HG03039 (cell line): ENCODE measurements around the gene FBXL17.

Source experiments
- ATAC-seq: cut with Tn5 transposase; IDR thresholded peaks from one replicate; pipeline ENCODE4 v1.9.1; 2021; ENCODE audit warnings: mild to moderate bottlenecking, moderate library complexity; ENCODE audit not compliant: unreplicated experiment

The FBXL17 gene

GRCh38 chr5:108375768-108376167, 6.1 kb downstream of the FBXL17 start:
- ATAC-seq = no peak

- no peak for ATAC-seq
Observed at GRCh38 chr5:108373426-108373825, 8.5 kb downstream of the FBXL17 start.

GRCh38 chr5:108372369-108372768, 9.5 kb downstream of the FBXL17 start:
- no peak for ATAC-seq

GRCh38 chr5:108371263-108371662, 10.6 kb downstream of the FBXL17 start:
- no peak for ATAC-seq

- ATAC-seq = no peak
Observed at GRCh38 chr5:108369167-108369566, 12.7 kb downstream of the FBXL17 start.

GRCh38 chr5:108367679-108368334, 14.1 kb downstream of the FBXL17 start:
- ATAC-seq = no peak

GRCh38 chr5:108366500-108366899, 15.4 kb downstream of the FBXL17 start:
- ATAC-seq = no peak

- ATAC-seq = no peak
Observed at GRCh38 chr5:108361771-108362170, 20.1 kb downstream of the FBXL17 start.

GRCh38 chr5:108361239-108361638, 20.7 kb downstream of the FBXL17 start:
- ATAC-seq = no peak

GRCh38 chr5:108360280-108360679, 21.6 kb downstream of the FBXL17 start:
- no peak for ATAC-seq

- no peak for ATAC-seq
Observed at GRCh38 chr5:108356286-108356685, 25.6 kb downstream of the FBXL17 start.

GRCh38 chr5:108353087-108353486, 28.8 kb downstream of the FBXL17 start:
- no peak for ATAC-seq

GRCh38 chr5:108345541-108346171, 36.2 kb downstream of the FBXL17 start:
- ATAC-seq = no peak

- ATAC-seq = no peak
Observed at GRCh38 chr5:108344103-108344822, 37.6 kb downstream of the FBXL17 start.

GRCh38 chr5:108341866-108342265, 40.0 kb downstream of the FBXL17 start:
- no peak for ATAC-seq

- no peak for ATAC-seq
Observed at GRCh38 chr5:108340131-108340530, 41.8 kb downstream of the FBXL17 start.

- no peak for ATAC-seq
Observed at GRCh38 chr5:108339220-108339619, 42.7 kb downstream of the FBXL17 start.

- ATAC-seq = no peak
Observed at GRCh38 chr5:108334225-108334624, 47.7 kb downstream of the FBXL17 start.

- no peak for ATAC-seq
Observed at GRCh38 chr5:108326982-108327381, 54.9 kb downstream of the FBXL17 start.

- no peak for ATAC-seq
Observed at GRCh38 chr5:108324886-108325285, 57.0 kb downstream of the FBXL17 start.

- ATAC-seq = no peak
Observed at GRCh38 chr5:108321341-108321740, 60.6 kb downstream of the FBXL17 start.

- no peak for ATAC-seq
Observed at GRCh38 chr5:108320231-108320630, 61.7 kb downstream of the FBXL17 start.
